ENCODE results near the gene PRDM2.

Gene PRDM2

GRCh38 chr1:13820456-13820855 is 120.5 kb downstream of the PRDM2 start:
- Mint-ChIP-seq H3K4me1 (ENCODE audit: low read depth) (peaks cover 1% of the 10 kb centered on the region), H3K4me3 (no peak overlapping the region), H3K27ac (no peak overlapping the region), H3K36me3 (ENCODE audit: low read depth) (peaks cover 96% of the 10 kb centered on the region), H3K27me3 (no peaks in the 10 kb centered on the region), H3K9me3 (no peaks in the 10 kb centered on the region)
- intact Hi-C loops (cut with micrococcal nuclease) = no loop called here

DNA sequence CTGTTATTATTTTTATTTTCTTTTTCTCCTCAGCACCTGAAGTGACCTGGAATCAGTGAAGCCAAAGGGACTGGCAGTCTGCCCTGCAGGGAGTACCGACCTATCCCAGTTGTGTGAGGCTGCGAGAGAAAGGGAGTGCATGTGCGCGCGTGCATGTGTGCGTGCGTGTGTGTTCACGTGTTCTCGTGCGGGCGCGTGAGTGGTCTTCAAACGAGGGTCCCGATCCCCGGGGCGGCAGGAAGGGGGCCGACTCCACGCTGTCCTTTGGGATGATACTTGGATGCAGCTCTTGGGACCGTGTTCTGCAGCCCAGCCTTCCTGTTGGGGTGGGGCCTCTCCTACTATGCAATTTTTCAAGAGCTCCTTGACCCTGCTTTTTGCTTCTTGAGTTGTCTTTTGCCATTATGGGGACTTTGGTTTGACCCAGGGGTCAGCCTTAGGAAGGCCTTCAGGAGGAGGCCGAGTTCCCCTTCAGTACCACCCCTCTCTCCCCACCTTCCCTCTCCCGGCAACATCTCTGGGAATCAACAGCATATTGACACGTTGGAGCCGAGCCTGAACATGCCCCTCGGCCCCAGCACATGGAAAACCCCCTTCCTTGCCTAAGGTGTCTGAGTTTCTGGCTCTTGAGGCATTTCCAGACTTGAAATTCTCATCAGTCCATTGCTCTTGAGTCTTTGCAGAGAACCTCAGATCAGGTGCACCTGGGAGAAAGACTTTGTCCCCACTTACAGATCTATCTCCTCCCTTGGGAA is 123.3 kb downstream of the PRDM2 start:
- Mint-ChIP-seq H3K36me3 (ENCODE audit: low read depth) (peaks cover 73% of the 10 kb centered on the region), H3K27ac (no peak overlapping the region), H3K27me3 (peaks cover 2% of the 10 kb centered on the region), H3K4me1 (ENCODE audit: low read depth) (peaks cover 12% of the 10 kb centered on the region), H3K4me3 (no peak overlapping the region), H3K9me3 (no peaks in the 10 kb centered on the region)
- intact Hi-C loops (cut with micrococcal nuclease) = no loop called here

GRCh38 chr1:13823936-13824335 is 123.9 kb downstream of the PRDM2 start:
- intact Hi-C loops (cut with micrococcal nuclease) = no loop called here
- Mint-ChIP-seq H3K27me3 (peaks cover 8% of the 10 kb centered on the region), H3K4me1 (ENCODE audit: low read depth) (peaks cover 12% of the 10 kb centered on the region), H3K36me3 (ENCODE audit: low read depth) (peaks cover 67% of the 10 kb centered on the region), H3K9me3 (no peaks in the 10 kb centered on the region), H3K4me3 (no peak overlapping the region), H3K27ac (no peak overlapping the region)

DNA sequence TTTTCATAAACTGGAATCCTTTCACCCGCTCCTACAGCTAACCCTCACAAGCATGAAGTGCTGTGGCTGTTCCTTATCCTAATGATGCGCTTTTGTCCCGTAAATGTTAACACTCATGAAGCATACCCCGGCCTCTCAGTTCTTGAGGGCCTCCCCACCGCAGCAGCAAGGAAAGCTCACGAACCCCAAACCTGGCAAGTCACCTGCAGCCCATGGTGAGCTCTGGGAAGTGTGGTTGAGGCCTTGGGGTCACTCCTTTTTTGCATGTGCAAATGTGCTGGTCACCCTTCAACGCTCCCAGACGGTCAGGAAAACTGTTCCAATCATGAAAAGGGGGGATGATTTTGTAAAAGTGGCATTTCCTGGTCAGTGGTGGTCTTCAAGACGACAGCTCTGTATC is 124.6 kb downstream of the PRDM2 start:
- peaks cover 60% of the 10 kb centered on the region for H3K36me3 Mint-ChIP-seq (ENCODE audit: low read depth)
- no peak overlapping the region for H3K4me3 Mint-ChIP-seq
- H3K27me3 Mint-ChIP-seq = peaks cover 10% of the 10 kb centered on the region
- intact Hi-C loops (cut with micrococcal nuclease) = no loop called here
- no peaks in the 10 kb centered on the region for H3K9me3 Mint-ChIP-seq
- H3K4me1 Mint-ChIP-seq (ENCODE audit: low read depth) = peaks cover 12% of the 10 kb centered on the region
- peak overlapping the region; percentile 69 for H3K27ac Mint-ChIP-seq

- Mint-ChIP-seq H3K4me3 (no peak overlapping the region), H3K27ac (peak overlapping the region; percentile 69), H3K9me3 (no peaks in the 10 kb centered on the region), H3K27me3 (peaks cover 10% of the 10 kb centered on the region), H3K4me1 (ENCODE audit: low read depth) (peaks cover 12% of the 10 kb centered on the region), H3K36me3 (ENCODE audit: low read depth) (peaks cover 56% of the 10 kb centered on the region)
- intact Hi-C loops (cut with micrococcal nuclease) = no loop called here
Measured at GRCh38 chr1:13825033-13825432, 125.0 kb downstream of the PRDM2 start.

DNA sequence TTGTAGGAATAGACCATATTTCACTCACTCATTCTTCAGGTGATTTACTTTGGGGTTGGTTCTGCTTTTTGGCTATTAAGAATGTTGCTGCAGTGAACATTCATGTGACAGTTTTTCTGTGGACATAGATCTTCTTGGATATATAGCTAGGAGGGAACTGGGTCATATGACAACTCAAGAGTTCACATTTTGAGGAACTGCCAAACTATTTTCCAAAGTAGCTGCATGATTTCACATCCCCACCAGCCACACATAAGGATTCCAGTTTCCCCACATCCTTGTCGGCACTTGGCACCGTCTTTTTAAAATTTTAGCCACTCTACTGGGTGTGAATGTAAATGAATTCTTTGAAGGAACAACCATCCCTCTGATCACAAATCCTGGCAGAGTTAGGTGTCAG is 126.0 kb downstream of the PRDM2 start:
- Mint-ChIP-seq H3K27me3 (peaks cover 11% of the 10 kb centered on the region), H3K9me3 (no peaks in the 10 kb centered on the region), H3K4me1 (ENCODE audit: low read depth) (peaks cover 12% of the 10 kb centered on the region), H3K27ac (peak overlapping the region; percentile 69), H3K36me3 (ENCODE audit: low read depth) (peaks cover 46% of the 10 kb centered on the region), H3K4me3 (no peak overlapping the region)
- intact Hi-C loops (cut with micrococcal nuclease) = no loop called here

- peak overlapping the region; percentile 69 for H3K27ac Mint-ChIP-seq
- no peak overlapping the region for H3K4me3 Mint-ChIP-seq
- peaks cover 11% of the 10 kb centered on the region for H3K27me3 Mint-ChIP-seq
- no peaks in the 10 kb centered on the region for H3K9me3 Mint-ChIP-seq
- intact Hi-C loops (cut with micrococcal nuclease) = no loop called here
- H3K4me1 Mint-ChIP-seq (ENCODE audit: low read depth) = peaks cover 12% of the 10 kb centered on the region
- H3K36me3 Mint-ChIP-seq (ENCODE audit: low read depth) = peaks cover 43% of the 10 kb centered on the region
Measured at GRCh38 chr1:13826591-13826990, 126.6 kb downstream of the PRDM2 start.

- peaks cover 14% of the 10 kb centered on the region for H3K27me3 Mint-ChIP-seq
- no peak overlapping the region for H3K27ac Mint-ChIP-seq
- no peak overlapping the region for H3K4me3 Mint-ChIP-seq
- H3K9me3 Mint-ChIP-seq = no peaks in the 10 kb centered on the region
- intact Hi-C loops (cut with micrococcal nuclease) = no loop called here
- H3K4me1 Mint-ChIP-seq (ENCODE audit: low read depth) = peaks cover 12% of the 10 kb centered on the region
- H3K36me3 Mint-ChIP-seq (ENCODE audit: low read depth) = peaks cover 23% of the 10 kb centered on the region
Measured at GRCh38 chr1:13828454-13829151, 128.6 kb downstream of the PRDM2 start.

GRCh38 chr1:13829152-13829769 is 129.3 kb downstream of the PRDM2 start:
- Mint-ChIP-seq H3K27me3 (peaks cover 15% of the 10 kb centered on the region), H3K36me3 (ENCODE audit: low read depth) (peaks cover 17% of the 10 kb centered on the region), H3K27ac (no peak overlapping the region), H3K4me3 (no peak overlapping the region), H3K9me3 (no peaks in the 10 kb centered on the region), H3K4me1 (ENCODE audit: low read depth) (peaks cover 12% of the 10 kb centered on the region)
- intact Hi-C loops (cut with micrococcal nuclease) = no loop called here

DNA sequence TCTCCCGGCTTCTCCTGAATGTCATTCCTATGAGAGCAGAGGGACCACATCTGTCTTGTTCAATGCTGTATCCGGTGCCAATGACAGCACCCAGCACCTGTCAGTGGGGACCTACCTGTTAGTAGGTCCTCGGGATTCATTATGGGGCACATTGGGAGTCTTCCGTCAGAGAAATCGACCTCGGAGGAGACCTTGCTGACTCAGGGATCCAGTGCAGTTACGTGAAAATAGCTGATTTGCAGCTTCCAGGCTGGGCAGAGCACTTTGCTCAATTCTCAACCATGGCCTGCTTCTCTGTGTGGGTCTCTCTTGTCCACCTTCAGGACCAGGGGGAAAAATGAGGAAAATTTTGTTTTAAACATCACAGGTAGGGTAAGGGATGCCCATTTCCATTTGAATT is 130.2 kb downstream of the PRDM2 start:
- Mint-ChIP-seq H3K27me3 (peaks cover 17% of the 10 kb centered on the region), H3K27ac (no peak overlapping the region), H3K4me1 (ENCODE audit: low read depth) (peaks cover 12% of the 10 kb centered on the region), H3K9me3 (no peaks in the 10 kb centered on the region), H3K4me3 (no peak overlapping the region), H3K36me3 (ENCODE audit: low read depth) (peaks cover 8% of the 10 kb centered on the region)
- intact Hi-C loops (cut with micrococcal nuclease) = no loop called here

- Mint-ChIP-seq H3K4me1 (ENCODE audit: low read depth) (peaks cover 8% of the 10 kb centered on the region), H3K9me3 (no peaks in the 10 kb centered on the region), H3K27me3 (peaks cover 21% of the 10 kb centered on the region), H3K4me3 (no peak overlapping the region), H3K27ac (no peak overlapping the region), H3K36me3 (ENCODE audit: low read depth) (peaks cover 2% of the 10 kb centered on the region)
- intact Hi-C loops (cut with micrococcal nuclease) = no loop called here
Measured at GRCh38 chr1:13830616-13831280, 130.8 kb downstream of the PRDM2 start.

- Mint-ChIP-seq H3K9me3 (no peaks in the 10 kb centered on the region), H3K27ac (no peak overlapping the region), H3K36me3 (ENCODE audit: low read depth) (no peaks in the 10 kb centered on the region), H3K4me3 (no peak overlapping the region), H3K27me3 (peaks cover 21% of the 10 kb centered on the region), H3K4me1 (ENCODE audit: low read depth) (no peaks in the 10 kb centered on the region)
- intact Hi-C loops (cut with micrococcal nuclease) = no loop called here
Measured at GRCh38 chr1:13832100-13832499, 132.1 kb downstream of the PRDM2 start.

DNA sequence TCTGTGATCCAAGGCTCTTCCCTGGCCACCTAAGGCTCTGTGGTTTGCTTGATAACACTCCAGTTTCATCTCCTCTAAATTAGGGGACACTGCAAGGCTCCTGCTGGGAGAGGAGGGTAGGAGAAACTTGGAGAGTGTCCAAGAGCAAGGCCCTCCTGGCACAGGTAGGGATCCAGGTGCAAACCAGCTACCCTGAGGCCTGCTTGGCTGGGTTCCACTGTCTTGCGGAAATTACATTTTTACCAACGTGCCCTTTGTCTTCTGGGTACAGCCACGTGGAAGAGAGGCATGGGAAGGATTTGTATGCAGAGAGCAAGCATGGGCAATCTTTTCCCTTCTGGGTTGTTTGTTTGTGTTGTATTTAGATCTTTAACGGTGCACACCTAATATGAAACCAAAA is 132.5 kb downstream of the PRDM2 start:
- no peak overlapping the region for H3K4me3 Mint-ChIP-seq
- intact Hi-C loops (cut with micrococcal nuclease) = no loop called here
- H3K27me3 Mint-ChIP-seq = peaks cover 21% of the 10 kb centered on the region
- H3K27ac Mint-ChIP-seq = no peak overlapping the region
- H3K36me3 Mint-ChIP-seq (ENCODE audit: low read depth) = no peaks in the 10 kb centered on the region
- no peaks in the 10 kb centered on the region for H3K9me3 Mint-ChIP-seq
- no peaks in the 10 kb centered on the region for H3K4me1 Mint-ChIP-seq (ENCODE audit: low read depth)

DNA sequence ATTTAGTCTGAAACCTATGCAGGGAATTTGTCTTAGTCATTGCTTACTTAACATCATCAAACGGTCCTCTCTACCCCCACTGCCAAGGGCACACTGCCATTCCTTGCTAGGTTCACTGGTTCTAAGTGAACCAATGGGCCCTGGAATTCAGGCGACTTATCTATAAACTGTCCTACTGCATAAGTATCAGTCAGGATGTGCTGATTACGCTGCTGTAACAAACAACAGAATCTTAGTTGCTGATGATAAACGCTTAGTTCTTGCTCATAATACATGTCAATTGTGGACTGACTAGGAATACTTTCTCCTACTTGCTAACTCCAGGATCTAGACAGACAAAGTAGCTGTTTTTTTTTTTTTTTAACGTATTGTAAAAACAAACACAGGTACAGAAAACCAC is 136.1 kb downstream of the PRDM2 start:
- Mint-ChIP-seq H3K27ac (no peak overlapping the region), H3K27me3 (peaks cover 12% of the 10 kb centered on the region), H3K4me3 (no peak overlapping the region), H3K4me1 (ENCODE audit: low read depth) (no peaks in the 10 kb centered on the region), H3K36me3 (ENCODE audit: low read depth) (no peaks in the 10 kb centered on the region), H3K9me3 (peaks cover 8% of the 10 kb centered on the region)
- intact Hi-C loops (cut with micrococcal nuclease) = no loop called here
